Middle frontal gyrus (tissue), 1 donor: ENCODE data around the gene ZBTB40.
A peak's percentile ranks its signal among the peaks of the same experiment; 100 is the strongest.

Experiments used
- DNase-seq: peaks from one replicate; pipeline ENCODE4 v3.0.0-alpha.2; 2015; ENCODE audit warnings: low spot score; ENCODE audit errors: extremely low spot score

The ZBTB40 gene, protein sequence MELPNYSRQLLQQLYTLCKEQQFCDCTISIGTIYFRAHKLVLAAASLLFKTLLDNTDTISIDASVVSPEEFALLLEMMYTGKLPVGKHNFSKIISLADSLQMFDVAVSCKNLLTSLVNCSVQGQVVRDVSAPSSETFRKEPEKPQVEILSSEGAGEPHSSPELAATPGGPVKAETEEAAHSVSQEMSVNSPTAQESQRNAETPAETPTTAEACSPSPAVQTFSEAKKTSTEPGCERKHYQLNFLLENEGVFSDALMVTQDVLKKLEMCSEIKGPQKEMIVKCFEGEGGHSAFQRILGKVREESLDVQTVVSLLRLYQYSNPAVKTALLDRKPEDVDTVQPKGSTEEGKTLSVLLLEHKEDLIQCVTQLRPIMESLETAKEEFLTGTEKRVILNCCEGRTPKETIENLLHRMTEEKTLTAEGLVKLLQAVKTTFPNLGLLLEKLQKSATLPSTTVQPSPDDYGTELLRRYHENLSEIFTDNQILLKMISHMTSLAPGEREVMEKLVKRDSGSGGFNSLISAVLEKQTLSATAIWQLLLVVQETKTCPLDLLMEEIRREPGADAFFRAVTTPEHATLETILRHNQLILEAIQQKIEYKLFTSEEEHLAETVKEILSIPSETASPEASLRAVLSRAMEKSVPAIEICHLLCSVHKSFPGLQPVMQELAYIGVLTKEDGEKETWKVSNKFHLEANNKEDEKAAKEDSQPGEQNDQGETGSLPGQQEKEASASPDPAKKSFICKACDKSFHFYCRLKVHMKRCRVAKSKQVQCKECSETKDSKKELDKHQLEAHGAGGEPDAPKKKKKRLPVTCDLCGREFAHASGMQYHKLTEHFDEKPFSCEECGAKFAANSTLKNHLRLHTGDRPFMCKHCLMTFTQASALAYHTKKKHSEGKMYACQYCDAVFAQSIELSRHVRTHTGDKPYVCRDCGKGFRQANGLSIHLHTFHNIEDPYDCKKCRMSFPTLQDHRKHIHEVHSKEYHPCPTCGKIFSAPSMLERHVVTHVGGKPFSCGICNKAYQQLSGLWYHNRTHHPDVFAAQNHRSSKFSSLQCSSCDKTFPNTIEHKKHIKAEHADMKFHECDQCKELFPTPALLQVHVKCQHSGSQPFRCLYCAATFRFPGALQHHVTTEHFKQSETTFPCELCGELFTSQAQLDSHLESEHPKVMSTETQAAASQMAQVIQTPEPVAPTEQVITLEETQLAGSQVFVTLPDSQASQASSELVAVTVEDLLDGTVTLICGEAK

DNA sequence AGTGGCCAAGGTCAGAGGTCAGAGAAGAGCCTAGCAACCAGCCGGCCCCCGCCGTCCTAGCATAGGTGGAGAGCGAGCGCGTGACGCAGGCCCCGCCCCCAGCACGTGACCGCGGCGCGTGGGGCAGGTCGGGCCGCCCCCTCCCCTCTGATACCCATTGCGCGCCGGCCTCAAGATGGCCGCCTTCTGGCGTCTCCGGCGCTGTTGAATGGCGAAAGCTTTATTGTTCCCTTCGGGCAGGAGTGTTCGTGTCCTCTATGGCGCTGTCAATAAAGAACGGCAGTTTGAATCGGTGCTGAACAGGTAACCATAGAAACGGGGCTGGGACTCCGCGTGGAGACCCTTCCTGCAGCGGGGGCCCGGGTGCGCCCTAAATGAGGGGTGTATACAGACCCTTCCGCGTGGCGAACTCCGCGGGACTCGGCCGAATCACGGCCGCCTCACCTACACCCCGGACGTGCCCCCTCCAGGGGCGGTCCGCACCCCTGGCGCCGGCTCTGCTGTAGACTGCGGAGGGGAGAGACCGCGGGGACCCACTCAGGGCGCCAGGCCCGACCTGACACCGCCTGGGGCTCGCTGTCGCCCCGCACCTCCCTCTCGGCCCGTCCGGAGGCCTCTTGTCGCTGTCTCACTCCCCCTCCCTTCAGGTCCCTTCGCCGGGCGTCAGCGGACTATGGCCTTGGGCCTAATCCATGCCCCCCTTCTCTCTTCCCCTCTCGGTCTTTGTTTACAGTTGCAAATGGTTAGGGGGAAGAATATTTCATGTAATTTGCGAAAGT, at the start of gene ZBTB40:
TSS of gene ZBTB40 (plus strand) at position 150 of the 779 bp plus-strand sequence. CDS start 38,098 bp downstream, outside the sequence.
- peak; percentile 93 for DNase-seq

DNA sequence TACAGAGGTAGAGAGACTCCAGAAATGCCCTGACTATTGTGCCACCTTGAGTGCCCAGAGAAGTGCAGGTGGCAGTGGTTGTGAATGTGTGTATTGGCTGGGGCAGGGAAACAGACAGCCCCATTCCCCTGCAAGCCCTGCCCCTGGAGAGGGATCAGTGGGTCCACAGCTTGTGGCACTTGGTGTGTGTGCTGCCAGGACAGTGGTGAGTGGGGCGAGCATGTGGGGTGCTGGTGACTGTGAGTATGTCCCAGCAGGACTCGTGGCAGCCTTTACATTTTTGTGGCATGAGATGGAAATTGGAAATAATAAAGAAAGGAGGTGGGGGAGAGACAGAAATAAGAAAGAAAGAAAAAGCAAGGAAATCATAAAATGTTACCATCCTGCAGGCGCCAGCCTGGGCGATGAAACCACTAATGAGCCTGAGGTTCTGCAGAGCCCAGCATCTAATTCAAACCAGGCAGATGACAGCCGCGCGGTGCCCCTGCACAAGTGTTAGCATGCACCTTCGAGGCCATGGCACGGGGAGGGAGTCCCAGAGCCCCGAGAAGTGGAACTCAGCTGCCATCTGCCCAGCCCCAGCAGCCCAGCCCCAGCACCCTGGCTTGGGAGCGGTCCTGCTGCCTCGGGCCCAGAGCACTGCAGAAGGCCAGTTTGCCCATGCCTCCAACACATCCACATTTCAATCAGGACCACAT, 49.1 kb upstream of the ZBTB40 start:
- no peak for DNase-seq

DNA sequence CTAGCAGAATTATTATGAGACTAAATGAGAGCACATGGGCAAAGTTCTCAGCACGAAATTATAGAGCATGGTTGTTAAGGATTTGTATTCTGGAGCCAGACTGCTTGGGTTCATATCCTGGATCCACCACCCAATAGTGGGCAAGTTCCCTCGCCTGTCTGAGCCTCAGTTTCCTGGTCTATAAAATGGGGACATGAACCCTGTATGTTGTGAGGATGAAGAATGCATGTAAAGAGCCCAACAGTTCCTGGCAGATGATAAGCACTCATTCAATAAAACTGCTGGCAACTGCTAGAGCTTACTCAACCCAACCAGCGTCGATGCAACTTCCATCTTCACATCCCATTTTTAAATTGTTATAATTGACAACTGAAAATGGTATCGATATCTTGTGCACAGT, 47.2 kb upstream of the ZBTB40 start:
- no peak for DNase-seq

DNA sequence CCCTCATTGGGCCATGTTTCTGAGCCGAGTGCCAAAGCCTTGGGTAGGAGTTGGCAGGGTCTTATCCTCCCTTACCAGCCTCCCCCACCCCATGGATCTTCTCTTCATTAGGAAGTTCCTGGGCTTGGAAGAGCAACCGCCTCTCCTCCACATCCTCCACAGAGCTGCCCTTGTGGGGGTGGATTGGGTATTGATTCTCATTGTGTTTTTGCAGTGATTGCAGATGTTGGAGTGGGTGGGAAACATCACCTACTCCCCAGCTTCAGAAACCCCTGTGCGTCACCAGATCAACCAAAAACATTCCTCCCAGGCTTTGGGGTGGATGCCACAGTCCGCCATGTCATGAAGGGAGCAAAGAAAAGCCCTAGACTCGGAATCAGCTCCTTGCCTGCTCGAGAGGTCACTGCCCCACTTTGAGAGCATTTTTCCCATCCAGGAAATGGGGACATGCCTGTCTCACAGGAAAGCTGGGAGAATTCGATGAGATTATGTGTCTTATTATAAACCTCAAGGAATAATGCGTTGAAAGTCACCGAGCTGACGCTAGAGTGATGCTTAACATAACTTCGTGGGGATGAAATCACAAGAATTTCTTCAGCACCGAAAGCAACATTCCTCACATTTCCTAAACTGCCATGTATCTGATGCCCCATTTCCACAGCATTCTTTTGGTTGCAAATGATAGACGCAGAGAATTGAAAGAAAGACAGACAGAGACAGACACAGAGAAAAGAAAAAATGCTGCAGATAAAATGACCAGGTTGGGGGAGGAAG, 44.7 kb upstream of the ZBTB40 start:
- no peak for DNase-seq

DNA sequence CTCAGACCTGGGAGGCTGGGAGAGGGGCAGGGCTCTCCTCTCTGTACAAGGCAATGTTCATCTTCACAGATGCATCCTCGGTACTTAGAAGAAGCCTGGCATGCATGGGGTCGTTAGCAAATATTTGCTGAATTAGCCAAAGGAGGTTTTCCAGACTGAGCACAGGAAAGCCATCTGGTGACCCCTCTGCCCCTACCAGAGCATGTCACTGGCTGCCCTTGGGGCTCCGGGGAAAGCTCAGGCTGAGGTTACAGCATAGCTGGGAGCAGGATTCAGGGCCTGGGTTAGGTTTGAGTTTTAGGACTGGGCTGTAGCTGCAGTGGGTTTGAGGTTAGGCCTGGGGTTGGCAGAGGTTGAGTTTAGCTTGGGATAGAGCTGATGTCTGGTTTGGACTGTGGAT, 43.4 kb upstream of the ZBTB40 start:
- no peak for DNase-seq

DNA sequence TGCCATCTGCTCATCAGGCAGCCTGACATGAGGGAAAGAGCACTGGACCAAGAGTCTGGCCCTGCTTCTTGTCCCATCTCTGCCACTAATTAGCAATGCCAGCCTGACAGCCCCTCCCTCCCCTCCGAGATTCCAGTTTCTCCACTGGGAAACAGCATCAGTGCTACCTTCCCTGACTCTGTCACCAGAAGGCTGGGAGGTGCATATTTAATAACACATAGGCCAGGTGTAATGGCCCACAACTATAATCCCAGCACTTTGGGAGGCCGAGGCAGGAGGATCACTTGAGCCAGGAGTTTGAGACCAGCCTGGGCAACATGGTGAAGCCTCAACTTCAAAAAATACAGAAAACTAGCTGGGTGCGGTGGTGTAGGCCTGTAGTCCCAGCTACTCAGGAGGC, 41.2 kb upstream of the ZBTB40 start:
- no peak for DNase-seq

DNA sequence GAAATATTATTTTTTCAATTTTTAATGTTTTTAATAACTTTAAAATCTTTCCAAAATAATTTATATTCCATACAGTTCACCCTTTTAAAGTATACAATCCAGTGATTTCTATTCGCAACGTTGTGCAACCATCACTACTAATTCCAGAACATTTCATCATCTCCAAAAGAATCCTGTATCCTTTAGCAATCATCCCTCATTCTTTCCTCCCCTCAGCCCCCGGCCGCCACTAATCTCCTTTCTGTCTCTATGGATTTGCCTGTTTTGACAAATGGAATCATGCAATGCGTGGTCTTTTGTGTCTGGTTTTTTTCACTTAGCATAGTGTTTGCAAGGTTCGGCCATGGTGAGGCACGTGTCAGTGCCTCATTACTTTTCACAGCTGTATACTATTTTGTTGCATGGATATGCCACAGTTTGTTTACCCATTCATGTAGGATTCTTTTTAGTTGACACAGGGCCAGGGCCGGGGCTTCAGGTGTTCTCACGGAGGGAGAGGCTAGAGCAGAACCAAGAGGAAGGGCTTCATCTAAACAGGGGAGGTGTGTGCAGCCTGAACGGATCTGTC, 40.6 kb upstream of the ZBTB40 start:
- no peak for DNase-seq

DNA sequence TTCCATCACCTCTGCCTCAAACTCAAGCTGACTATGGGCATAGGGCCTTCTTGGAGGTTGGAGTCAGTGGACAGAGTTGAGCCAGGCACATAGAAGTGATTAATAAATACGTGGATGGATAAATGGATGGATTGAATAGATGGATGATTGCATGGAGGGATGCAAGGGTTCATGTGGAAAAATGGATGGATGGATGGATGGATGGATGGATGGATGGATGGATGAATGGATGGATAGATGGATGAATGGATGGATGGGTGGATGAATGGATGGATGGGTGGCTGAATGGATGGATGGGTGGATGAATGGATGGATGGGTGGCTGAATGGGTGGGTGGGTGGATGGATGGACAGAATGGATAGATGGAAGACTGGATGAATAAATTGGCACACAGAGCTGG, 40.1 kb upstream of the ZBTB40 start:
- no peak for DNase-seq

DNA sequence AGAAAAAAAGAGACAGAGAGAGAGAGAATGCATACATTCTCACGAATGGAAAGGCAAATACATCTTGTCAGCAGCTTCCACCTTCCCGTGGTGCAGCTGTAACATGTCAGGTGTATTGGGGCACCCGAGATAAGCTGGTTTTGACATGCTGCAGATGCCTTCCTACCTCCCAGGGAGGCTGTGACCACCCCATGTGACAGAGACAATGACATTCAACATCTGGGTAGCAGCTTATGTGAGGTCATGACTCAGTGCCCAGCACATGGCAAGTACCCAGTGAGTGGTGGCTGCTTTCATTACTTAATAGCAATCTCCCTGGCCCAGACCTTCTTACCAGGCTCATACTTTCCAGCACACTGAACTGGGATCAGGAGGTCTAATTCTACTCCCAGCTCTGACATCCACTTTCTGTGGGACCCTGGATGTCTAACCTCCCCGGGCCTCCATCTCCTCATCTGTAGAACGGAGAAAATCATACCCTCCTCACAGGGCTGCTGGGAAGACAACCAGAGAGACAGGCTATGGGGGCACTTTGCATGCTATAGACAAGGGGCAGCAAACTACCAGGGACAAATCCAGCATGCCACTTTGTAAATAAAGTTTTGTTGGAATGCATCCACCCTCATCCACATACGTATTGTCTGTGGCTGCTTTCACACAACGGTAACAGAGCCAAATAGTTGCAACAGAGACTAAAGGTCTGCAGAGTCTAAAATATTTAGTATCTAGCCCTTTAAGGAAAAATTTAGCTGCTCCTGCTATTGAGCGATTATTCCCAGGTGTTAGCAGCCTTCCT, 38.5 kb upstream of the ZBTB40 start:
- DNase-seq = no peak

DNA sequence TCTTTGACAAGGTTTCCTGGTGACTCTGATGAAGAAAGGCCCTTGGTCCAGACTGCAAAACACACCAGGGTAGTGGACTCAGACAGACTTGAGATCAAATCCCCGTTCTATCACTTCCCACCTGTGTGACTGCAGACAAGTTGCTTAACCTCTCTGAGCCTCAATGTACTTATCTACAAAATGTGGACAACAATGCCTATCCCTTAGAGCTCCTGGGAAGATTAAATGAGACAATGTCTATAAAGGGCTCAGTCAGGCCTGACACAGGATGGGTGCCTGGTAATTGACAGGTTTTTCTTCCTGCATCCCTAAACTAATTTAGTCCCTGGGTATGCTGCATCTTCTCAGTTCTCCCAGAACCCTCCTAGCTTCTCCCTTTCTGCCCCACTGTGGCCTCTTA, 37.9 kb upstream of the ZBTB40 start:
- DNase-seq = no peak

DNA sequence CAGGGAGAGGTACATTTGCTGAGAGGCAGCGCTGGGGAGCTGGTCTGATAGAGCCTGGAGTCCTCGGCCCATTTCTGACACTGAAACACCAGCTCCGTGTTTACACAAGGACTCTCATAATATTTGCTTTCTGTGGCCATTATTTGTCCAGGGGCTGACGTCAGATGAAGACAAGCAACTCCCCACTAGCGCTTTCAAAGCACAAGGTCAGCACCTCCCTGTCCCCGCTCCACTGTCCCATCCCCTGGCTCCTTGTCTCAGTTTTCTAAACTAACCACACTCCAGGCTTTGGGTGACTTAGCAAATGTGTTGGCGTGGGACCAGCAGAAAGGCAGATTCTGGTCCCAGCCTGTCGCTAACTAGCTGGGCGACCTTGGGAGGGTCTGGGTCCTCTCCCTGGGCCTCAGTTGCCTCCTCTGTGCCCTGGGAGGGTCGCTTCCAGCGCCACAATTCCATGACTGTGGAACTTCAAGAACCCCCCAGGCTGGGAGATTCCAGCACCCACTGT, 37.4 kb upstream of the ZBTB40 start:
- no peak for DNase-seq

DNA sequence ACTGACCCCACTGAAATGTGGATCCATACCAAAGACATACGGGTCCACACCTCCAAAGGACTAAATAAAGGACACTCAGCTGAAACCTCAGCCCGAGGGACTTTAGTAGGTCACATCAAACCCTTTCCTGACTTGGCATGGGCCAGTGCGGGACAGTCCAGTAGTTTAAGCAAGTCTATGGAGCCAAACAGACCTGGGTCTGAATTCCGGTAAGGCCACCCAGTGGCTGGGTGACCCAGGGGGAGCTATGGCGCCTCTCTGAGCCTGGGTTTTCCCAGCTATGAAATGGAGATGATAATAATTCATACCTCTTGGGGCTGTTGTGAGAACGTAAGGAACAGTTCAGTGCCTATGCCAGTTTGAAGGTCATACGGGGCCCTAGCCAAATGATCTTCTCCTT, 36.2 kb upstream of the ZBTB40 start:
- no peak for DNase-seq

DNA sequence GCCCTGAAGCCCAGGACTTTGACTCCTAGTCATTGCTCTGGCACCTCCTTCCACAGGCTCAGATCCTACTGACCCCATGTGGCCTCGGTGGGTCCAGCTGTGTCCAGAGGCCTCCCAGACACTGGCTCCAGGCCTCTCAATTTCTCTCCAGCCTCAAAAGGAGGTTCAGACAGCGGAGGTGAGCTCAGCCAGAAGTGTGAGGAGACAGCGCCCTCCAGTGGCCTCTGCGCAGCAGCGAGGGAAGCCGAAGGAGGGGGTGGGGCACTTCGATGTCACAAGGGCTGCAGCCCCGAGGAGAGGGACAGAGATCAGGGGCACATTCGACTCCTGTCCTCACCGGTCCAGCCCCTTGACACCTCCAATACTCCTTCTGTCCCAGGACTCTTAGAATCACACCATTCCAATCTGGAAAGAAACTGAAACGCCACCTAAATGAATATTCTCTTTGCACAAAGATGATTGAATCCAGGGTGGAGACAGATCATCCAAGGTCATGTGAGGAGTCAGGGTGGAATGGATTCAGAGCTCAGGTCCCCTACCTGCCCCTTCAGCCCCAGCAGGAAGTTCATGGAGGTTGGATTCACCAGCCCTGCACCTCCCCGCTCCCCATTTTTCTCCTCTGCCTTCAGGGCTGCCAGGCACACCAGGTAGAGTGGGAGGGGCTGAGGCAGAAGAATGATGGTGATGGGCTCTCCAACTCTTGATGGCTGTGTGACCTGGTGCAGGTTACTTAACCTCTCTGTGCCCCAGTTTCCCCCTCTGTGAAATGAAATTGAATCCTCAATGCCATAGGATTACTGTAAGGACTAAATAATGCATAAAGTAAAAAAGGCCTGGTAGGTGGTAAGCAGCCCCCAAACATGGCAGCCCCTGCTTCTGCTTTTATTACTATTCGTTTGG, 34.8 kb upstream of the ZBTB40 start:
- peak; percentile 24 for DNase-seq

DNA sequence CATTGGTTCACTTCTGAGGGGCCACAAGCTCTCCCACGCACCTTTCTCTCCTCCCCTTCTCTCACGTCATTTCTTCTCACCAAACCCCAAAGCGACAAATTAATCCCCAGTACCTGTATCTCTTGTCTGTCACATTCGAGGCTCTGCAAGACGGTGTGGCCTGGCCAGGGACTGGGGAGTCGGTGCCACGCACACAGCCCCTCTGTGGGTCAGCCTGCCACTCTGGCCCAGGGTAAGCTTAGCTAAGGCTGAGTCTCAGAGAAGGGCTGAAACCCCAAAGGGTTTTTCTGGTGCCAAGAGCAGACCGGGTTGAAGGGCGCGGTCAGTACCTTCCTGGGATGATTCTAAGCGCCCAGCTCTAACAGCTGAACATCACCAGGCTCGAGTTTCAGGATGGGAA, 34.2 kb upstream of the ZBTB40 start:
- DNase-seq = no peak

DNA sequence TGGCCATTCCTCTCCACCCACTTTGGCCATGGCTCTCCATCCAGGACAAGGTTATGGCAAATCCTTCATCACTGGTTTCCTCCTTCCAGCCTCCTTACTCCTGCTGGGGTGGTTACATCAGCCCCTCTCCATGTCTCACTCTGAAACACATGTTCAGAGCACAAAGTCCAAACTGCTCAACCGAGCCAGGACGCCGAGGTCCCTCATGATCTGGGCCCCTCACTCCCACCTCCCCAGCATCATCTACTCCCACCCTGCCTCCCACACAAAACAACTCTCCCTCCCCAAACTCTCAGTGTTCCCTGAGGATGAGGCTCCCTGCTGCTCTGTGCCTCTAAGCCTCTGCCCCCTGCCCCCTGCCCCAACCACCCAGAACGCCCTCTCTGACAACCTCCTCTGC, 33.3 kb upstream of the ZBTB40 start:
- no peak for DNase-seq

DNA sequence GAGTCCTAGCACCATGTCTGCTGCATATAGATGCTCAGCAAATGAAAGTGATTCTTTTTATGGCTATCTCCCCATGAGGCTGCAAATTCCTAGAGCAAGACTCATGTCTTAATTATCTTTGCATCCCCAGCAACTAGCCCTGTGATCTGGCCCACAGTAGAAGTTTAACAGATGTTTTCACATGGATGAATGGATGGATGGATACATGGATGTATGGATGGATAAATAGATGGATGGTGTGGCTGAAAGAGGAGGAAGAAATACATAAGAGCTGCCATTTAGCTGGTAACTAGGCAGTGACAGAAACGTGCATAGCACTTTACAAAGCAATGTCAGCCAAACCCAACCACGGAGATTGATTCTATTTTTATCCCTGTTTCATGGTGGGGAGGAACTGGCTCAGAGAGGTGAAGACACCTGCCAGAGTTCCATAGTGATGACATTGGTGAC, 32.7 kb upstream of the ZBTB40 start:
- DNase-seq = no peak

DNA sequence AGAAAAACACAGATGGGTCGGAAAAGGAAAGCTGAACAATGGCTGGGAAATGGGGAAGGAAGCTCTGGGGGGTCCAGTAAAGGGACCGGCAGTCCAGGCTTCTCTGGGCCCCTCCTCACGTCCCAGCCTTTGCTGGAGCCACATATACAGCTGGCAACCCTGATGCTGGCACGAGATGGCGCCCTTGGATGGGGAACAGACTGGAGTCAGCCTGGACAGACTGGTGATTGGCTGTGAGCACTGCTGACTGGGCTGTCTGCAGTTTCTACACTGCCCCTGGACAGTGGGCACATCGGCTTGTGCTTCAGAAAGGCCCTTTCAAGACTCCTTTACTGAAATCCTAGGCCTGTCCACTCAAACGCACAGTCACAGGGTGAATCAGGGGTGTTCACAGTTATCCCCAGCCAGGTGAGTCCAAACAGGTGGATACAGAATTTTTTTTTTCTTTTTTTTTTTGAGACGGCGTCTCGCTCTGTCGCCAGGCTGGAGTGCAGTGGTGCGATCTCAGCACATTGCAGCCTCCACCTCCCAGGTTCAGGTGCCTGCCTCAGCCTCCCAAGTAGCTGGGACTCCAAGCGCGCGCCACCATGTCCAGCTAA, 31.1 kb upstream of the ZBTB40 start:
- DNase-seq = peak; percentile 57
